ENCODE results near the gene CARD10. TPM values are rescaled to one million over a fixed set of nuclear protein-coding genes. Genes with fewer than 3 reads are reported as not detected.

Gene CARD10
- polyA plus RNA-seq, 4 donors, result 15.8 to 27.6 (median 24.9) TPM

GRCh38 chr22:37445501-37445900 lies 73.7 kb downstream of the CARD10 start:
- no peak for DNase-seq (ENCODE audit: low read depth in 4 of 4, low spot score in 2 of 4)

- no peak for DNase-seq (ENCODE audit: low read depth in 4 of 4, low spot score in 2 of 4)
Measured at GRCh38 chr22:37443977-37444376, 75.2 kb downstream of the CARD10 start.

- DNase-seq (ENCODE audit: low read depth in 4 of 4, low spot score in 2 of 4), result no peak
Measured at GRCh38 chr22:37443086-37443485, 76.1 kb downstream of the CARD10 start.

GRCh38 chr22:37442537-37442936 lies 76.7 kb downstream of the CARD10 start:
- no peak for DNase-seq (ENCODE audit: low read depth in 4 of 4, low spot score in 2 of 4)

GRCh38 chr22:37442135-37442534 lies 77.1 kb downstream of the CARD10 start:
- DNase-seq (ENCODE audit: low read depth in 4 of 4, low spot score in 2 of 4), result no peak

GRCh38 chr22:37440875-37441274 lies 78.3 kb downstream of the CARD10 start:
- no peak for DNase-seq (ENCODE audit: low read depth in 4 of 4, low spot score in 2 of 4)

Other genes starting within 250 kb of the CARD10 start
- gene CYTH4, start 236.9 kb downstream of the CARD10 start, polyA plus RNA-seq (ENCODE audit: insufficient read length in 4 of 4), result 1 to 10 TPM; 2.4 to 4.9 (median 3.8) TPM
- gene ELFN2, start 91.9 kb downstream of the CARD10 start, polyA plus RNA-seq (ENCODE audit: insufficient read length in 4 of 4), result 1 to 10 TPM in 3 of 4 donors, under 1 TPM in 1; 0.92 to 1.9 (median 1.7) TPM
- 10 to 100 TPM in 2 of 4 donors, 1 to 10 TPM in 2; 6.6 to 10.7 (median 9.1) TPM for gene MFNG, start 33.0 kb downstream of the CARD10 start, polyA plus RNA-seq (ENCODE audit: insufficient read length in 4 of 4)
- gene CDC42EP1, start 41.1 kb upstream of the CARD10 start, polyA plus RNA-seq (ENCODE audit: insufficient read length in 4 of 4), result 10 to 100 TPM; 35.5 to 81.5 (median 52.2) TPM
- 10 to 100 TPM; 28.3 to 39.0 (median 32.8) TPM for gene LGALS2, start 60.7 kb upstream of the CARD10 start, polyA plus RNA-seq (ENCODE audit: insufficient read length in 4 of 4)
- 10 to 100 TPM; 38.4 to 79.0 (median 61.9) TPM for gene GGA1, start 89.4 kb upstream of the CARD10 start, polyA plus RNA-seq (ENCODE audit: insufficient read length in 4 of 4)
- gene SH3BP1, start 120.3 kb upstream of the CARD10 start, polyA plus RNA-seq (ENCODE audit: insufficient read length in 4 of 4), result 10 to 100 TPM; 19.8 to 24.8 (median 22.3) TPM
- gene PDXP, start 139.3 kb upstream of the CARD10 start, polyA plus RNA-seq (ENCODE audit: insufficient read length in 4 of 4), result 10 to 100 TPM; 16.7 to 22.7 (median 18.4) TPM
- gene LGALS1, start 156.2 kb upstream of the CARD10 start, polyA plus RNA-seq (ENCODE audit: insufficient read length in 4 of 4), result 100 to 1,000 TPM; 370 to 614 (median 396) TPM
- gene NOL12, start 166.9 kb upstream of the CARD10 start, polyA plus RNA-seq (ENCODE audit: insufficient read length in 4 of 4), result 10 to 100 TPM; 17.2 to 27.0 (median 23.9) TPM
- 10 to 100 TPM; 63.9 to 92.2 (median 79.9) TPM for gene TRIOBP, start 177.6 kb upstream of the CARD10 start, polyA plus RNA-seq (ENCODE audit: insufficient read length in 4 of 4)

All from left renal cortex interstitium (tissue), 4 donors.